Stimulated activated CD8-positive, alpha-beta memory T cell treated with anti-CD3 and anti-CD28 coated beads, Interleukin-7, amount 100 ng/mL, for 24 hours (primary cell): Measurements from ENCODE around the gene SALL2.

Experiments used
- DNase-seq: peaks from one replicate; pipeline ENCODE4 v3.0.0-alpha.2; 2020; ENCODE audit warnings: low read depth

Gene SALL2

DNA sequence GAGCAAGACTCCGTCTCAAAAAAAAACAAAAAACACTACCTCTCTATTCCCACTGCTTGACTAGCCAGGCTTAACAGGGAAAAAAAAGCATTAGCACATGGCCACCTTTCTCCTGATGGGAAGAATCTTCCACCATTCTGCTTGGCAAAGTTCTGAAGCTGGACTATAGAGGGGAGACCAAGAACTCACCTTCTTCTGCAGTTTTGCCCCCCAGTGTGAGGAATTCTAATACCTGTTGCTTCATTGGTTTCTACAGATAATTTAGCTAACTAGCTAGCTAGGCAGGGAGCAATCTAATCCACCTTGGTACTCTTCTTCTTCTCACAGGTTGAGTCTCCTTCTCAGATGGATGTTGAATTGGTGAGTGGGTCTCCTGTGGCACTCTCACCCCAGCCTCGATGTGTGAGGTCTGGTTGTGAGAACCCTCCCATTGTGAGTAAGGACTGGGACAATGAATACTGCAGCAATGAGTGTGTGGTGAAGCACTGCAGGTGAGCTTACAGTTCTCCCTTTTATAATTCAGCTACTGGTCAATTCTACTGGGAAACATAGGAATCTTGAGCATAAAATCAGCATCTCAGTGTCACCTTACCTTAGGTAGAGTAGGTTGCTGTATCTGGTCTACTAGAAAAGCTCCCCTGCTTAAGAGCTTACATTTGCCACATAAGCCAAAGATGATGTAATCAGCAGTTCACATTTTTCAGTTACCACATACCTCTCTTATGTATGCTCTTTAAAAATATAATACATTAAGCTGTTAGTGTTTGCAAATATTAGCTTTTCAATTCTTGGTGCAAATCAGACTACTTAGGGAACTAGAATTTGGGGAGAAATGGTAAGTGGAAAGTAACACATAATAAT is 31.0 kb downstream of the SALL2 start:
- DNase-seq: no peak

GRCh38 chr14:21486640-21487087 is 39.5 kb downstream of the SALL2 start:
- DNase-seq: no peak

GRCh38 chr14:21476925-21477681 is 49.0 kb downstream of the SALL2 start, which contains the start of the genes RAB2B and TOX4:
RAB2B (minus strand) TSS chr14:21476959; CDS start chr14:21476872, 87 bp downstream.
TOX4 (plus strand) TSS chr14:21477195; CDS start chr14:21477279, 84 bp downstream.
- peak; percentile 88 for DNase-seq

DNA sequence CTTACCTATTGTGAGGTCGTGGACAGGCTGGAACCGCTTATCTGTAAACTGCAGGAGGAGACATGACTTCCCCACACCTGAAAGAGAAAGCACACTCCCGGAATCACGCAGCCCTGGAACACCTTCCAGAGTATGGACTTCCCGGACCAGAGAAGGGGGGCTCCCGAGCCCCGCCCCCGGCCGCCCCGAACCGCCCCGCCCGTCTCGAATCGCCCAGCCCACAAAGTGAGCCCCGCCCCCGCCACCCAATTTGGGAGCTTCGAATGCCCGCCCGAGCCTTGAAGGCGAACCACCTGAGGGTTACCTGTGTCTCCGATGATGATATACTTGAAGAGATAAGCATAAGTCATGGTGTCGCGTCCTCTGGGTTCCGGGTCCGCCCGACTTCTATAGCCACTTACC is 49.6 kb downstream of the SALL2 start:
- DNase-seq: peak; percentile 68

DNA sequence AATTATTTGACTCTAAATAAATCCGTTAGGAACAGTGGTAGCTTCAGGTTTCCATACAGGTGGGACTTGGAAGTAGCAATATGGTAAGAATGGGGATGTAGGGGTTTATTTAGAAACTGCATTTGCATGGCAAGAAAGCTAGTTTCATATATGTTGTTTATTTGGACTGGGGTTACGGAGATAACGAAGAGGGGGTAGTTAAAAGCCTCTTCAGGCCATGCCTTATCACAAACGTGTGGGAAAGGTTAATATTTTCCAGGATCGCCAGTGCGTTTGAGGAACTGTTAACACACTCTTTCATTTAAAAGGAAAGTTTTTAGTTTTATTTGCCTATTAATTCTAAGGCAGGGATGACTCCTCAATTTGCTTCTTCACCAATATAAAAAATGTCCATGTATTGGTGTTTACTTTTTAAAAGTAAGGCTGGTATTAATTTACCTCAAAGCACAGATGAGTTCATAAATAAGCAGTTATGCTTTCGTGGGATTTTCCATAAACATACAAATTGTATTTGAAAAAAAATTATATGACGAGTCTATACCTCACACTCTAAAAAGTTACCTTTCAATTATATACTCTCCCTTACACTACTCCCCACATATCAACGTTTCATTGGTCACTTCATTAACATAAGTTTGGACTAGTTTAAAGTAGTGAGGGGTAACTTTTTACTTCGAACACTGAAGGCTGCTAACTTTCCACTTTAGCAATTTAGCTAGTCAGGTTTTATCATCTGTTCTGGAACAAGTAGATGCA is 50.2 kb downstream of the SALL2 start:
- DNase-seq: no peak
